Fibroblast of lung (primary cell): ENCODE measurements around the gene SAA4.

Experiments used
- CTCF ChIP-seq, 2 donors: IDR thresholded peaks in 1 of 2; conservative IDR thresholded peaks in 1 of 2; 1 replicate in 1 of 2; 2 replicates in 1 of 2; pipeline ENCODE4 v1.5.1; 2011 to 2012; ENCODE audit warnings: low read length in 2 of 2, control low read depth in 1 of 2, inconsistent platforms in 1 of 2, low read depth in 1 of 2, mild to moderate bottlenecking in 1 of 2
- EZH2 ChIP-seq: IDR thresholded peaks from 2 replicates; pipeline ENCODE4 v1.5.1; 2012; ENCODE audit warnings: low read length, control low read depth, mild to moderate bottlenecking; ENCODE audit errors: missing control alignments

- TF ChIP-seq CTCF (conservative IDR thresholded peaks at IDR 0.05 in 1 of 2, IDR thresholded peaks at IDR 0.05 in 1 of 2; ENCODE audit: low read depth in 1 of 2, low read length in 2 of 2), result no peak
- no peak for TF ChIP-seq EZH2
Observed at GRCh38 chr11:18225913-18226312, 10.7 kb downstream of the SAA4 start.
